HL-60/S4 (cell line): ENCODE results near the gene SNX11.

Experiments
- in situ Hi-C: fragments of 300-500 bp; cut with MboI; formaldehyde crosslinking; loops from 2 replicates; pipeline ENCODE4 v1.14.3; 2022; ENCODE audit warnings: low sequenced_read_pairs

The SNX11 gene

DNA sequence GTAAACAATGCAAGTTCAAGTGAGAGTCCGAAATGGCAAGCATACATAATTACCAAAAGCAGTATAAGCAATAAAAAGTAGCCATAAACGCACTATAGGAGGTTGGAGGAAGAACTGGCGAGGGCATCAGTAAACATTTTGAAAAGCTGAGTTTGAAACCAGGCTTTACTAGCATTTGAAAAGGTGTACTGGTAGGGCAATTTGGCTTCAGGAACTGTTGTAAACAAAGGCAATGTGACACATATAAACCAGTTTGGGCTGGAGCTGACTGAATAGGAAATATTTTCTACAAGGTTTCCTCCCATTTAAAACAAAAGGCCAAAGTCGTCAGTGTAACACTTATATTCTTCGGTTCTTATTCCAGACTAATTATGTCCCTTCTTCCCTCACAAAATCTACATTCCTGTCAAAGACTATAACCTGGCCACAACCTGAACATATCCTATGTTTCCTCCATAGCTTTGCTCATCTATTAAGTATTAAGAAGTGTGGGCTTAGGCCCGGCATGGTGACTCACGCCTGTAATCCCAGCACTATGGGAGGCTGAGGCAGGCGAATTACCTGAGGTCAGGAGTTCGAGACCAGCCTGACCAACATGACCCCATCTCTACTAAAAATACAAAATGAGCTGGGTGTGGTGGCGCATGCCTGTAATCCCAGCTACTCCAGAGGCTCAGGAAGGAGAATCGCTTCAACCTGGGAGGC is 14.1 kb upstream of the SNX11 start:
- in situ Hi-C loops, result no loop called here

DNA sequence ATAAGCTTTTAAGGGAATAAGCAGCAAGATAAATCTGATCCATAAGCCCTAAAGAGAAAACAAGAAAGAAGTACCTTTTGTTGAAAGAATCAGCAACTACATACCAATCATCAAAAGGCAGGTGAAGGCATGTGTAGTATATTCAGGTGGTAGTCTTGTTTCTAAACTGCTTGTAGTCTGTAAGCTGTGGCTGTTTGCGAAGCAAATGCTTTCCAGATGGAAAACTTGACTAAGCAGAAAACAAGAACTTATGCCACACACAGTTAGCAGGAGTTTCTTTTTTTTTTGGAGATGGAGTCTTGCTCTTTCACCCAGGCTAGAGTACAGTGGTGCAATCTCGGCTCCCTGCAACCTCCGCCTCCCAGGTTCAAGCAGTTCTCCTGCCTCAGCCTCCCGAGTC is 12.0 kb upstream of the SNX11 start:
- in situ Hi-C loops, result no loop called here

DNA sequence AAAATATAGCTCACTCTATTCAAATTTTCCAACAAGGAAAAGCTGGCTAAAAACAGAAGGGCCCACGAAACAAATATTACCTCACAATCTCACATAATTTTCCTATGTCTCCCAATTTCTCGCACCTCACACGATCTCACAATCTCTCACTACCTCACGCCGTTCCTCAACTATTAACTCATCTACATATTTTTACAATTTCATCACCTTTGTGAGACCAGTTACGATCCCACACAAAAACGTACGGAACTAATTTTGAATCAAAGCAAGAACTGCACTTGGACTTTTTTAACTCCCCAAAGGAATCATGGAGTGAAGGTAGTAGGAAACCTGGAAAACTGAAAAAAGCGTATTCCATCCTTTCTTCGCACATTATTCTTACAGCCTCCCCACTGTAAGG is 7.4 kb upstream of the SNX11 start:
- in situ Hi-C loops, result no loop called here

DNA sequence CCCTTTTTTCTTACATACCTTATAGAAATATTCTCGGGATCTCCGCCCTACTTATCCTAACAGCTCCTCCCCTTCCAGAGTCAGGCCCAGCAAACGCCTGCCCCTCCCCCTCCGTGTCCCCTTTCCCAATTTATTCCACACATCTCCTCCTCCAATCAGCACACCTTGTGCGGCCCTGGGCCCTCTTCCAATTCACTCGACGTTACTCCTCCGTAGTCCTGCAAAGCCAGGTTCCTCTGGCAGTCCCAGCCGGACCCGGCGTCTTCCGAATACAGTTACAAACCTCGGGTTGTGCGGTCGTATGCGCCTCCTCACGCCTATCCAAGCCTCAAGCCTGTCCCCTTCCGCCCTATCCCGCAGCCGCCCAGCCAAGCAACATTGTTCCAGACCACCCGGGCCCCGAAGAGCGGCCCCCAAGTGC is 7.0 kb upstream of the SNX11 start:
- in situ Hi-C loops, result no loop called here

DNA sequence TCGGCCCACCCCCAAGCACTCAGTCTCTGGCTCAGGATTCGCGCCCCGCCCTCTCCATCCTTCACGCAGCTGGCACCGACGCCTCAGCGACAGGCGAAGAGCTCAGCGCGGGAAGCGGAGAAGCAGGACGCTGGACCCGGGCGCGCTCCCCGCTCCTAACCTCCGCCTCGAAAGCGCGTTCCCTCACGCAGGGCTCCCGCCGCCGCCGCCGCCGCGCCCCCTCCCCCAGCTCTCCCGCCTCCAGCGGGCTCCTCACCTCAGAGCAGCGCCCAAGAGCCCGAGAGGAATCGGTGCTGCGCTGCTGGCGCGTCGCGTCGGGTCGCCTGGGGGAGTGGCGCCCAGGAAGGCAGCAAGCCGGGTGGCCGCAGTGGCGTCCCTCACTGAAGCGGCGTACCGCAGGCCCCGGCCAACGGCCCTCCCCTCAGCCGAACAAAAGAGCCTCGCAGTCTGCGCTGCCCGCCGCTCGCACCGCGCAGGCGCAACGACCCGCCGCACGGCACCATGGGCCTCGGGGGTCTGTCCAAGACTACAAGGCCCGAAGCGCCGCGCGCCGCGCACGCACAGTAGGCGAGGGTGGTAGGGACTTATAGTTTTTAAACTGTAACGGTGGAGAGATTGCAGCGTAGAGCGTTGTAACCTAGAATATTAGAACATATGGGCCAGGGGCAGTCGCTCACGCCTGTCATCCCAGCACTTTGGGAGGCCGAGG is 6.4 kb upstream of the SNX11 start, which contains the start of gene CBX1:
Gene CBX1, minus strand, starts transcription at position 467 of the 709 bp plus-strand sequence. CDS start 24,474 bp downstream, outside the sequence.
- in situ Hi-C loops, result no loop called here

DNA sequence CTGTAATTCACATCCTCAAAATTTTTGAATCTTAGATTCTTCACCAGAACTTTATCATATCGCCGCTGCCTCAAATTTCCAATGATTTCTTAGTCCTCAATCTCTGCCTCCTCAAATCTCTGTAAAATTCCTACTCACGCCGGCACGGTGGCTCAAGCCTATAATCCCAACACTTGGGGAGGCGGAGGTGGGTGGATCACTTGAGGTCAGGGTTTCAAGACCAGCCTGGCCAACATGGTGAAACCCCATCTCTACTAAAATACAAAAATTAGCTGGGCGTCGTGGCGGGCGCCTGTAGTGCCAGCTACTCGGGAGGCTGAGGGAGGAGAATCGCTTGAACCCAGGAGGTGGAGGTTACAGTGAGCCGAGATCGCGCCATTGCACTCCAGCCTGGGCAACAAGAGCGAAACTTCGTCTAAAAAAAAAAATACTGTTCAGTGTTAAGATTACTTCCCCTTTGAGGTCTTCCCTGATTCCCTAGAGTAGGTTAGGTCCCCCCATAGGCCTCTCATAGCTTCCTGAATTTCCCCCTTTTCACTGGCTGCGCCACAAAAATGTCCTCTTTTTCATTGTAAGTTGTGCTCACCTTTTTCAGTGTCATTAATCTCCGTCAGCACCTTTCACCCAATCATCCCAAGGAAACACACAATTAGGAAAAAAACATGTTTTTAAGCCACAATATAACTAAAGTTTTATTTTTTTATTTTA is 5.4 kb upstream of the SNX11 start:
- in situ Hi-C loops, result no loop called here

DNA sequence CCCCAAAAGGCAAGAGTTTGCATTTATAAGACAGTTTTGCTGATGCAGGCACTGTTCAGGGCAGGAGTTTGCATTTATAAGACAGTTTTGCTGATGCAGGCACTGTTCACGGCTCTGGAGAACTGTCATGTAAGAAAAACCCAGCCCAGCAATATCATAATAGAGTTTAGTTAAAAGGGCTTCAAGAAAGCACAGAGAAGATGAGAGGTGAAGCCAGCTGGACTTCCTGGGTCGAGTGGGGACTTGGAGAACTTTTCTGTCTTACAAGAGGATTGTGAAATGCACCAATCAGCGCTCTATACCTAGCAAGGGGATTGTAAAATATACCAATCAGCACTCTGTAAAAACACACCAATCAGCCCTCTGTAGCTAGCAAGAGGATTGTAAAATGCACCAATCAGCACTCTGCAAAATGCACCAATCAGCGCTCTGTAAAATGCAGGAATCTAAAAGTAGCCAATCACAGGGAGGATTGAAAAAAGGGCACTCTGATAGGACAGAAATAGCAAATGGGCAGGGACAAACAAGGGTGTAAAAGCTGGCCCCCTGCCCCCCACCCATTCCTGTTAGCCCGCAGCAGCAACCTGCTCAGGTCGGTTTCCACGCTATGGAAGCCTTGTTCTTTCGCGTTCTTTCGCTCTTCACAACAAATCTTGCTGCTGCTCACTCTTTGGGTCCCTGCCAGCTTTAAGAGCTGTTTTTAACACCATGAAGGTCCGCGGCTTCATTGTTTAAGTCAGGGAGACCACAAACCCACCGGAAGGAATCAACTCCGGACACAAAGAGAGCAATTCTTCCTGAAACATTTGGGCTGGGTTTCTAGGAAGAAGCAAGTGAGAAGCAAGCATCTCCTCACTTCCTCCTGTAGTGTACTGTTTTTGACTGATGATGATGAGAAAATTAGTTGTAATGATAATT is 4.5 kb upstream of the SNX11 start:
- in situ Hi-C loops, result no loop called here

DNA sequence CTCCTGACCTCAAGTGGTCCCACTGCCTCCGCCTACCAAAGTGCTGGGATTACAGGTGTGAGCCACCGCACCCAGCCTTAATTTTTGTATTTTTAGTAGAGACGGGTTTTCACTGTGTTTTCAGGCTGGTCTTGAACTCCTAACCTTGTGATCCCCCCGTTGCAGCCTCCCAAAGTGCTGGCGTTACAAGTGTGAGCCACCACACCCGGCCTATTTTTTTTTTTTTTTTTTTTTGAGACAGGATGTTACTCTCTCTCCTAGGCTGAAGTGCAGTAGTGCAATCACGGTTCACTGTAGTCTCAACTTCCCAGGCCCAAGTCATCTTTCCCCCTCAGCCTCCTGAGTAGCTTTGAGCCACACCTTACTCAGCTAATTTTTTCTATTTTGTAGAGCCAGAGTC is 3.1 kb upstream of the SNX11 start:
- in situ Hi-C loops, result no loop called here

DNA sequence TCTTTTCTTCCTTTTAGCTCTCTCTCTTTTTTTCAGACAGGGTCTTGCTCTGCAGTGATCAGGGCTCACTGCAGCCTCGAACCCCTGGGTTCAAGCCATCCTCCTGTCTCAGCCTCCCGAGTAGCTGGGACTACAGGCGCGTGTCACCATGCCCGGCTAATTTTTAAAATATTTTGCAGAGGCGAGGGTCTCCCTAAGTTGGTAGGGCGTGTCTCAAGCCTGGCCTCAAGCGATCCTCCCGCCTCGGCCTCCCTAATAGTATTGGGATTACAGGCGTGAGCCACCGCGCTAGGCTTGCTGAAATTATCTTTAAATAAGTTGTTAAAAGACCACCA is 797 bp upstream of the SNX11 start:
- in situ Hi-C loops, result no loop called here

DNA sequence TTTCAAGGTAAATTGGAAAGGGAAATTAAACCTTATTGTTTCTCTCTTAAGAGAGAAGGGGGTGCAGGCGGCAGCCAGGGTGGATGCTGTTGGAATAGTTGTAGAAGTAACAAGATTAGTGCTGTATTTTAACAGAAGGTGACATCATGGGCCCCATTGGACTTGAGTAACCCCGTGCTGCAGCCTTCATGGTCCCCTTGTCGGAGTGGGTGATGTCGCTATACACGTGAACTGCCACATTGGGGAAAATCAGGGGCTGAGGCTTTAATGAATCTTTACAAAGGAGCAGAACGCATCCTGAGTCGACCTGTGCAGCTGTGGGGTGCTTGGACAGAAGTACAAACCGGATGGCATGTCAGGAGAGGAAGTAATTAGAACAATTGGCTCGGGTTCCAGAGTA is 3.2 kb downstream of the SNX11 start:
- in situ Hi-C loops, result no loop called here

DNA sequence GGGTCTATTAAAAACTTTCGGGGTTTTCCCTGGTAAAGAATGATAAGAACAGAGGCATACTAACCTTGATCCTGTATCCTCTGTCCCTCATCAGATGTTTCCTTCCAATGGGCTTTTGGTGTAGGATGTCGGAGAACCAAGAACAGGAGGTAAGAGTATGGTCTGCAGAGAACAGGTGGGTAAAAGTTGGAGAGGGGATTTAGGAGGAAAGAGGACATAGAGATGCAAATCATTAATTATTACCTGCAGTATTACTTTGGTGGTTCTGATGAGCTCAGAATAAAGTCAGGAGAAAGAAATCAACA is 4.3 kb downstream of the SNX11 start:
- in situ Hi-C loops, result no loop called here

DNA sequence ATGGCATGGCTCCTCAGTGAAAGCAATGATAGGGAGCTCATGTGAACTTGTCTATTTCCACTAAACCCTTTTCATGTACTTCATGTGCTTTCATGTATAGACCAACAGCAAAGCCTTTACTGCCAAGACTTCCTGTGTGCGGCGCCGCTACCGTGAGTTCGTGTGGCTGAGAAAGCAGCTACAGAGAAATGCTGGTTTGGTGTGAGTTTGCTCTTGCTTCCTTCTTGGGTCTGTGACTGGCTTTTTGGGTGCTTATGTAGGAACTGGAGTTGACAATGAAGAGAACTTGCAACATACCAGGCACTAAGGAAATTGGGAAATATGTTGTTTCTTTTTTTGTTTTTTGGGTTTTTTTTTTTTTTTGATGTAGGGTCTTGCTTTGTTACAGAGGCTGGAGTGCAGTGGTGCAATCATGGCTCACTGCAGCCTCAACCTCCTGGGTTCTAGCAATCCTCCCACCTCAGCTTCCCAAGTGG is 5.7 kb downstream of the SNX11 start:
- in situ Hi-C loops, result no loop called here

DNA sequence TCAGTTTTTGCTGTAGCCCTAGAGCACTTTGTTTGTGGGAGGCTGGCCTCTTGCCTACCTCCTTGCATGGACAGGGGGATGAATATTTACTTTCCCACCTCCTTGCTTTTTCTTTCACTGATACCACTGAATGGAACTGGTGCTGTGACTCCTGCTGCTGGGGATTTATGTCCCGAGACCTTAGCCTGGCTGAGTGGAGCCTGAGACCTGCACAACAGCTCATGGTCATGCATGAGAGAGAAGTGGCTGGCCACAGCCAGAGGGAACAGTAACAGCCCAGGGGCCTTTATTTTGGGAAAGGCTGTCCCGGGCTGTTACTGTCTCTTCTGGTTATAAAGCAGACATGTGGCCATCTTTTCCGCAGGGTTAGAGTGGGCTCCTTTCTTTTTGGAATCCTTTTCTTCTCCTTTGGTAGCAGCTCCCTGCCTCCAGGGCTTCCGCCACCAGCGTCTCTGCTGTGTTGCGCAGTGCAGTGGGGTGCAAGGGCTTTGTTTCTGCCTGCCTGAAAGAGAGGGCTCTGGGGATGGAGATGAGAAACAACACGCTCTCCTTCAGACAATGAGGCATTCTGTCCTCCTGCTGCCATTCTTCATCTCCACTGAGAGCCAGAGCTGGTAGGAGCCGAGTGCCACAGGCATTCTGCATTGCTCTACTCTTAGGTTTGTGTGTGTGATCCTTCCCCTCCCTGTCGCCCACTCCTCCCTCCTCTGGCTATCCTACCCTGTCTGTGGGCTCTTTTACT is 14.5 kb downstream of the SNX11 start:
- in situ Hi-C loops, result no loop called here

DNA sequence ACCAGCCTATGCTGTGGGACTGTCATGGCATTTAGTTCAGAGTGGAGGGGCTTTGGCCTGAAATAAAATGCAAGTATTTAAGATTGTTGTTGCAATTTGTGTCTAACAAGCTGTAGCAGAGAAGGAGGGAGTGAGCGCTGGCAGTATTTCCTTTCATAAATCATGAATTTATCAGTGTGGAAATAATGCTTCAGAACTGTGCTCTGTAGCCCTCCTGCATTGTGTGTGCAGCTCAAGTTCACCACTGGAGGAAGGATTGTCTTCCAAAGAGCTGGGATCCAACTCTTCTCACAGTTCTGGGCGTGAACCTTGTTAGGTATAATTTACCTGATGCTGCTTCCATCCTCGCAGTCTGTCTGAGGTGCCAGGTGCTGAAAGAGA is 15.1 kb downstream of the SNX11 start:
- in situ Hi-C loops, result no loop called here

DNA sequence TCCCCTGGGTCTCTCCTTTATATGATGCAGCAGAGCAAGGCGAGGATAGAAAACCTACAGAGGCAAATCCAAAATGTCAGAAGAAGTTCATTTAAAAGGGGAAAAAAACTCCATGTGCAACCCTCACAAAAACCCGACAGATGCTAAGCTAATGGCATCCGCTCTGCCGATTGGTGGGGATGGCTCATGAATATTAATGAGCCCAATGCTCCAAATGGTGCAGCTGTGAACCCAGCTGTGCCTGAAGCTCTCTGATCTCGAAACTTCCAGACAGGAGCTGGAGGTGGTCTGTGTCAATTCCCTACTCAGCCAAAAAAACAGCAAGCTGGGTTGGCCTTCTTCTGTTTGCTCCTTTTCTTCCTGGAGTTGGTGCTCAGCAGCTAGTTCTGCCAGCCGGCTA is 15.5 kb downstream of the SNX11 start:
- in situ Hi-C loops, result no loop called here

DNA sequence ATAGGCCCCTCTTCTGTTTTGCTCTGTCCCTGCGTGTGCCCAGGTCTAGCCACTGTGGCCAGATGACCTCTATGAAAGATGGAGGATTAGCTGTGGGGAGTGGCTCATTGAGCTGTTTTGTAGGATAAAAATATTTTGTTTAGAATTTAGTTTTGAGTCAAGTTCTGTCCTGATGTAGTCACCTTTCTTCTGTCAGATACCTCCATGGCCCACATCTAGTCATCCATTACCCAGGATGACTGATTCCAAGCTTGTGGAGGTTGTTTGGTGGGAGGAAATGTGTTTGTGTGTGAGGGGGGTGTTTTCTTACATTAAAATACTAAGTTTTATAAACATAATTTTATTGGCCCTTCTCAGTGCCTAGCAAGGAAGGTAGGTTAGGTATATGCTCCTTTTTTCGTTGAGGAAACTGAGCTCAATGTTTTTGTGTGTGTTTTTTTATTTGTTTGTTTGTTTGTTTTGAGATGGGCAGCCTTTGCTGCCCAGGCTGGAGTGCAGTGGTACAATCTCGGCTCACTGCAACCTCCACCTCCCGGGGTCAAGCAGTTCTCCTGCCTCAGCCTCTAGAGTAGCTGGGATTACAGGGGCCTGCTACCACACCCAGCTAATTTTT is 16.3 kb downstream of the SNX11 start:
- in situ Hi-C loops, result no loop called here

DNA sequence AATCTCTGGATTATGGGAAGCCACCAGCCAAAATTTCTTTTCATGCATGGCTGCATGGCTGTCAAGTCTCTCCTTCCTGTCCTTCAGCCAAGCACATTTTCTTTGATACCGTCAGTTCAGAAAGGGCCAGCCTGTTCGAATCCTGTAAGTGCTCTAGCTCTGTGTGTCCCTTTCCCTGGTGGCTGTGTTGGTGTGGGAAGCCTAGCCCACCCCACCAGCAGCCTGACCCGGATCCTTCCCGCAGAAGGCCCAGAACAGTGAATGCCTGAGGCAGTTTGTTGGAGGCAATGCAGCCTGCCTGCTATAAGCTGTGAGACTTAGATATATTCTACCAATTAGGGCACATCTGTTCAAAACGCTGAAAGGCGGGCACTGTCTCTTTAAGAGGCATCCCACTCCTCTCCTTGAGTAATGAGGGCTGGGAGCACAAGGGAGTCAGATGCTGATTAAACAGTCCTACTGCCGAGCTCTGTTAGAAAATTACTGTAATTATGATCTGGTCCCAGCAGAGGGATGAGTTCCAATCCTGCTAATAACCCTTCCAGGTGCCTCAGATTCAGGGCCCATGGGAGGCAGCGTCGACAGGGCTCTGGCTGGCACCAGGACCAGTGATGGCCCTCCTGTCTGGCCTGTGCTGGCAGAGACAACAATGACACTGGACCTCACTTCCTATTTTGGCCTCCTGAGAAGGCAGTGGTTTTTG is 18.4 kb downstream of the SNX11 start:
- in situ Hi-C loops, result no loop called here

DNA sequence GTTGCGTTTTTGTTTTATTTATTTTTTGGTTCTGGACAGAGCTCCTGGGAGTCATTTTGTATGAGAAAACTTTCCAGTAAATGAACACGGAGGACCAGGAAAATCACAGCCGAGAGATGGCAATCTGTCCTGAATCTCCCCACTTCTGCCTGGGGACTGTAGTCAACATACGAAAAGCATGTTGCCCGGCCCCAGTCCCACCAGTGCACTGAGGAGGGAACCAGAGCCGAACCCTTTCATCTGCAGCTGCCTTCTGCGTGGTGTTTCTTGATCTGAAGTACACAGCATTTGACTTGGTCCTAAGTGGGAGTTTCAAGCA is 18.9 kb downstream of the SNX11 start:
- in situ Hi-C loops, result no loop called here

DNA sequence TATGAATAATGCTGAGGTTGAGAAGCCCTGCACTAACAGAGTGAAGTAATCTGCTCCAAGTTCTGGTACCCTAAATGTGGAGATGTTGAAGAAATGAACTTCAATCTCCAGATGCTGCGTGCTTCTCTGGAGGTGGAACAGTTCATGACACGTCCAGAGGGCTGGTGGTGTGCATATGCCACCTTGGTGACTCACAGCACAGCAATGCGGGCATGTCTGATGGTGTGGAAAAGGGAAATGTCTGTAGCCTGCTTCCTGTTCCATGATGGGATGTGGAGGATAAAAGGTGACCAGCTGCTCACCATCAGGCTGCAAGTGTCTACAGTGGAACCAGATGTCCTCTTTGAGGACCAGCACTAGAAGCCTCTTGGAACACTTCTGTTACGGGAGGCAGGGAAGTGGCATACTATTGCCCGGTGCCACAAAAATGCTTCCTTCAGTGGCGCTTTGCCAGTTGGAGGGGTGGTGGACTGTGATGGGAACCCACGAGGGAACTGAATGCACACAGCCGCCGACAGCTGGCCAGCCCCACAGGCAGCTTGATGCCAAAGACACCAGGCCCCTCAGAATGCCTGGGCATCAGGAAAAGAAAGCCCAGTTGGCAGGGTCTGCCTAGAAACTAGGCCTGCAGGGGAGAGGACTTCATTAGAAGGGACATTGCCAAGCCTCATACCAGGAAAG is 19.9 kb downstream of the SNX11 start:
- in situ Hi-C loops, result no loop called here
